Left renal pelvis (tissue), 4 donors: ENCODE data around the gene RAPGEF3. TPM values are rescaled to one million over a fixed set of nuclear protein-coding genes. Genes with fewer than 3 reads are reported as not detected.

ENCODE experiments used
- DNase-seq, 4 donors: peaks; one replicate each; pipeline ENCODE4 v3.0.0-alpha.2; 2013; ENCODE audit warnings: low read depth in 4 of 4, low spot score in 3 of 4
- polyA plus RNA-seq, 4 donors: library from polyadenylated mRNA; unstranded; fragments of 120-200 nt; gene quantifications; one replicate each; pipeline ENCODE4 v1.2.1, GENCODE V29; 2013; ENCODE audit not compliant: insufficient read length in 4 of 4

RAPGEF3 gene
- polyA plus RNA-seq, 4 donors = 10.8 to 115 (median 60.0) TPM

DNA sequence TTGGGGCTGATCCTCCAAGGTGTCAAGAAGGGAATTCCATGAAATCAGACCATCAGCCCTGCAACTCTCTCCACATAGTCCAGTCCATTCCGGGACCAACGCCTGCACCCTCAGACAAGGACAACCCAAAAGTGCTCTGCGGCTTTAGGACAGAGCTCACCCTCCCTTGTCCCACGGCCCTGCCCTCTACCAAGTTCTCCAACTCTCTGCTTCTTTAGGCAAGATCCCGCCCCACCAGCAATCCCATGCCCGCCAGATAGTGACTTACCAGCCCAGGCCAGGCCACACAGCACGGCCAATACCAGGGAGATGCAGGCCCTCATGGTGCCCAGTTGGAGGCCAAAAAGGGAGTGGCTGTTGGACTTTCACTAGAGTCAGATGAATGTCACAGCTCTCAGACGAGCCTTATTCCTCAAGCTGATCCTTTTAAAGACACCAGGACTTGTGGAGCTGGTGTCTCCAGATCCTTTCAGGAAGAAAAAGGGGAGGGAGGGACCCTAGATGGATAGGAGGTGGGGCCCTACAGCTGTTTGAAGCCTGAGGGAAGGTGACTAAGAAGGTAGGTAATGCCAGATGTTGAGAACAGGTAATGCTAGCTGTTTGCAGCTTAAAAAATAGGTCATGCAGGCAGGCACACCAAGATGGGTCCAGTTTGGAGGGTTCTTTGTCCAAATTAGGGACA lies 33.4 kb downstream of the RAPGEF3 start, which contains the start of gene ENDOU:
TSS of gene ENDOU (minus strand) at position 400 of the 682 bp plus-strand sequence. CDS start at position 323, 77 bp downstream.
- no peak for DNase-seq

DNA sequence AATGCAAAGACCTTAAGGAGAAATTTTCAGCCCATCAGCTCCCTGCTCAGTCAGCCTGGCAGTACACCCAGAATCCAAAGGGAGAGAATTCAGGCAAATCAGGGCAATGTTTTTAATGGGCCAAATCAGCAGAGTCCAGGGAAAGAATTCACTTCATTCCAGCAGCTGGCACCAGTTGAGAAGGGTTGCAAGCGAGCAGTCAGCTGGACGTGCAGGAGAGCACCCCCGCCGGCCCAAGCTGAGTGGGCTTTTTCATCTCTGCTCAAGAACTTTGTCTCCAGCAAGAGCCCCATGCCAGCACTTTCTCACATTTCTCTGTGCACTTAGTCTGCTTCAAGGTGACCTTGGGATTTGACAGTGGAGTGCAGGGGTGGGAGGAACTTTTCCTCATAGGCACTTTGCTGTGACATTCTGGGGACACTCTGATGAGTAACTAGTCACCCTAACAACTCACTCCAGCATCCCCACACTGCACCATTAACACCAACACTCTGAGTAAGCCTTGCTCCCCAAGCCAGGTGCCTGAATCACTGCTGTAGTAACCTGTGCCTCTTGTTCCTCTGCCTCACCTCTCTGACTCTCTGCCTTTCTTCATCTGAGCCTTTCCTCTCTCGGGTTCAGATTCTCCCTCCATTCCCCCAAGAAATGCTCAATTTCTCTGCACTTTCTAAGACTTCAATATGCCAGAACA lies 35.6 kb downstream of the RAPGEF3 start:
- no peak for DNase-seq

DNA sequence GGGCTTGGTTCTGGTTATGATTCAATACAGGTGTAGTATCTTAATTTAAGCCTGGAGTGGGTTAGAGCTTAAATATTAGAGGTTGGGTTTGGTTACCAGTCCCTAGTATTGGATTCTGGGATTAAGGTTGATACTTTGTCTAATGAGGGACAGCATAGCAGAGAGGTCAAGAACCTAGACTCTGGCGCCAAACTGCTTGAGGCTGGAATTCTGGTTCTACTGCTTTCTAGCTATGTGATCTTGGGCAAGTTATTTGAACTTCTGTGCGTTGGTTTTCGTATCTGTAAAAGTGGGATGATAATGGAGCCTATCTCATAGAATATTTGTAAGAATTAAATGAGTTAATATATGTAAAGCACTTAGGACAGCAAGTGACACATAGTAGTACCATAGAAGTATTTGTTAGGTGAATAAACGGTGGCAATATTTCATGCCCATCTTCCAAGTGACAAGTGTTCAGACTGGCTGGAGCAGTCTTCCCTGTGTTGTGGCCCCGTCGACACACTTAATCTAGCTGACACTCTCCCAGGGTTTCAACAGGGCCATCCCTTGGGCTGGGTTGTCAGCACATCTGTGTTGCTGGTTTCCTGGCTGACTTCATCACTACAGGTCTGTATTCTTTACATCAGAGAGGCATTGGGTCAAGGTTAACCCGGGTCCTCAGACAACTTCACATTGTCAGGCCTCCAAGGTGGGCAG lies 36.4 kb downstream of the RAPGEF3 start:
- DNase-seq = no peak

DNA sequence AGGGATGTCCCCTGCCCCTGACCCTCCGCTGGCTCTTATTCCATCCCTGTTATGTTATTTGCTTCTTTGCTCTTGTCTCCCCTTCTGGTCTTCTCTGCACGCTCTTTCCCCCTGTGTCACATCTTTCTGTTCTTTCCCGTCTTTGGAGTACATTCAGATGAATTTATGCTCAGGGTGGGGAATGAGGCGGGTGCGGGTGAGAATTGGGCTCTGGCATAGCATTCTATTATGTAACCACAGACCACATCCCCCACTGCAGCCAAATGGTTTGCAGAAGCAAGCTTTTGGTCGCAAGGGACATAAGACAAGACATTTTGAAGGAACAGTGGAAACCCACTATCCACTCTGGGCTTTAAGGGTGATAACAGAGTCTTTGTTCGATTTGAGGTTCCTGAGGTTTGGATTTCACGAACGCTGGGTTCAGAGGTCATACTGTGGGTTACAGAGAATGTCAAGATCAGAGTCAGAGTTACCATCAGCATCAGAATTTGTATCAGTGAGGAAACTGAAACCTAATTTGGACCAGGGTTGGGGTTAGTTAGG lies 37.2 kb downstream of the RAPGEF3 start:
- DNase-seq = no peak

DNA sequence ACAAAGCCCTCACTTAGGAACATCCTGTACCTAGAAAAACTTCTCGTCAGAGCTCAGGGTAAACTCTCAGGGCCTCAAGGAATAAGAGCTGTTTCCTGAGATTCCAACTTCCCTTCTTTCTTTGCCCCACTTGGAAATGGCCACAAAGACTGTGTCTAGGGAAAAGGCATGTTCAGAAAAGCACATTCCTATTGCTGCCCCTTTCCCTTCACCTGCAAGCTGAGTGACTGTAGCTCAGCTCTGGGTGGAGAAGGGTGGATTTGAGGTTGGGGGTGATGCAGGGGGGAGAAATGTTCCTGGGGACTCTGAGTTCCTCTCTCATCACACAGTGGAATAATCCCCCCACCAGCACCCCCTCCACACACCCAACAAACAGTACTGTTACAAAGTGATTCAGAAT lies 40.1 kb downstream of the RAPGEF3 start:
- no peak for DNase-seq

DNA sequence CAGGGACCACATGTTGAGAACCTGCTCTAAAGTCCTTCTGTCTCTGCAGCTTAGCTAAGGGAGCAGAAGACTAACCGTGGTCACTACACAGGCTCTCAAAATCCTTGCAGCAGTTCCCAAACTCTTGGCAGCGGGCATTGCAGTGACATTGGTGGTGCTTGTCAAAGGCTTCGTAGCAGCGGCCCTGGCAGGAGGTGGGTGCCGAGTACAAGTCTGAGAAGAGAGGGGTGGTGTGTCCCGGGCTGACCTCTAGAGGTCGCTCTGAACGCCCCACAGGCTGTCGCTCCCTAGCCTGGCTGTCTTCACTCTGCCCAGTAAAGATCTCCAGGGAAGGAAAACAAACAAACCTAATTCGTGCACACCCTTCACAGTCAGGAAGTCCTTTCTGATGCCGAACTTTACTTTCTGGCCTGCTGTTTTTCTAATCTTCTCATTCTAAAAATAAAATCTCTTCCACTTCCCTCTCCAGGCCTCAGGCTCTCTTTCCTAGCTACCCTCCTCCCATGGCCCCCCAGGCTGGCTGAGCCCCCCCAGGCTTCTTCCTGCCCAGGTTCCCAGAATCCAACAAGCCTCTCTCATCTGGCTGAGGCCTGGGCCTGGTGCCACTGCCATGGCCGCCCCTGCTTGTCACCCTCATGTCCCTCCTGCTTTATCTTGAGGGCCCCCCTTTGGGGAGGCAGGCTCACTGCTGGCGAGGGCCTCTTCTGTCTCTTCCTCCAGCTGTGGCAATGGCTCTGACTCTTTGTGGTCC lies 41.1 kb downstream of the RAPGEF3 start:
- DNase-seq = no peak

DNA sequence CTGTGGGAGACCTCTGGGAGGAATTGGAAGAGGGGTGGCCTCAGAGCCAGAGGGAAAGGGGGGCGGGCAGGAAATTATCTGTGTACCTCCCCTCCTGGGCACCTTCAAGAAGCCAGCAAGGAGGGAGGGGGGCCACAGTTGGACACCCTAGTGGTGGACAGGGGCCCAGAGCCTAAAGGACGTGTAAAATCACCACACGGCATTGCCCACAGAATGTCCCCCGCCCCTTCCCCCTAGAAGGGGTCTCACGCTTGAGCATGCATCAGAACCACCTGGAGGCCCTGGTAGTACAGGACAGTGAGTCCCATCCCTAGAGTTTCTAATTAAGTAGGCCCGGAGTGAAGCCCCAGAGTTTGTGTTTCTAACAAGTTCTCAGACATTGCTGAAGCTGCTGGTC lies 41.6 kb downstream of the RAPGEF3 start:
- DNase-seq = no peak

DNA sequence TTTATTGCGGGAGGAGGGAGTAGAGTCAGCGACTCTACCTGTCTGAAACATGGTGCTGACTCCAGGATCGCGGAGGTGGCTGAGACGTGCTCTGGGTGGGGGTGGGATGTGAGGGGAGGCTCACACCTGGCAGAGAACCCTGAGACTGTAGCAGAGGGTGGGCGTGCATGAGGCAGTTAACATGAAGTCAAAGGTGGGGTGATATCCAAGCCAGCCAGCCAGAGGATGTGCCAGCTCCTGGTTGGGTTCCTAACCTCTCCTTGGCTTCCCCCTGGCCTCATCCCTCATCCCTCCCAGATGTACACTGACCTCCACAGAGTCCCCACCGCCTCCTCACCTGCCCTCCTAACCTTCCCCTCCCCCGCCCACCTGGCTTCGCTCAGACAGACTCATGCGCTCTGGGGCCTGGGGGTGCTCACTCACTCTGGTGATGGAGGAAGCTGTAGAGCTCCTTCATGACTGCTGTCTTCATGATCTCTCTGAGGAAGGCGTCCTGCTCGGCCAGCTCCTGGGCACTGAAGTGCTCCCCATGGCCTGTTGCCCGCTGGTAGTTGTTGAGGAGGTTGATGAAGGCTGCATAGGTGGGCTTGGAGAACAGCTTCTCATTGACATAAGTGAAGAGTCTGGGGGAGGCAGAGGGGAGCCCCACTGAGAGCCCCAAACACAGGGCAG lies 42.7 kb downstream of the RAPGEF3 start:
- DNase-seq = no peak

DNA sequence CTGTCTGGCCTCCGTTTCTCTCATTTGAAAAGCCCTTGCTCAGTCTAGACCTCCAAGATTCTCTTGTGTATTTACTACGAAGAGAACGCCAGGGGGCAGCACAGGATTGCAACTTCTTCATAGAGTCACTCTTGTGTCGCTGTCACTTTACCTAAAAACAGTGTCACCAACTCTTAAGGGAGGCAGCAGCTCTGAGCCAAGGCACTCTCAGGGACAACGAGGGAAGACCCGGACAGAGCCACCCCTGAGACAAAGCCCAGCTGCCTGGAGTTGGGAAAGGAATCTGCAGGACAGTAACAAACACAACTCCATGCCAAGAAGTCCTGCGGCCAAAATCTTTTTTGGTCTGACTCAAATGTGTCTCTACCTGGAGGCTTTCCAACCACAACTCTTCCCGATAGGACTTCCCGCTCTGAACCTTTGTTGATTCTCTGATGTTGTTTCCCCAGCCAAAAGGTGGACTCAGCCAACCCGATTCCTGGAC lies 43.2 kb downstream of the RAPGEF3 start:
- no peak for DNase-seq

DNA sequence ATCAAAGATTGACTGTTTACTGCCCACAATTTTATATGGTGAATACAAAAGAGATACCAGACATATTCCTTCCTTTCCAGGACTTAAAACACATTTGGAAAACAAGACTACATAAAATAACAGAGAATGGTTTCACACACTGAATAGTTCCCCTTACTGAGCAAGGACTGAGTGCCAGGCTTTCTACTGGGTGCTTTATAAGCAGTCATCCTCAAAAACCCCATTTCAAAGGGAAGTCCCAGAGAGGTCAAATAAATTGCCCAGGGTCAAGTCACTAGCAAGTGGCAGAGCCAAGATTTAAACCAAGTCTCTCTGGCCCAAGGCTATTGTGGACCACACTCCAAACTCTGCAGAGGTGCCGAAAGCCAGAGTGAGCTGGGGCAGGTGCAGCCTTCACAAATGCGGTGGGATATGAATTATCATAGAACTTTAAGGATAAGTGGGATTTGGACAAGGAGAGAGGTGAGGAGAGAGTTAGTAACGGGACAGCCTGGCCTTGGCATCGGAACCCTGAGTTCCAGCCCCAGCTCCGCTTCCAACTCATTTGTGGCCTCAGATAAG lies 43.8 kb downstream of the RAPGEF3 start:
- DNase-seq = no peak

DNA sequence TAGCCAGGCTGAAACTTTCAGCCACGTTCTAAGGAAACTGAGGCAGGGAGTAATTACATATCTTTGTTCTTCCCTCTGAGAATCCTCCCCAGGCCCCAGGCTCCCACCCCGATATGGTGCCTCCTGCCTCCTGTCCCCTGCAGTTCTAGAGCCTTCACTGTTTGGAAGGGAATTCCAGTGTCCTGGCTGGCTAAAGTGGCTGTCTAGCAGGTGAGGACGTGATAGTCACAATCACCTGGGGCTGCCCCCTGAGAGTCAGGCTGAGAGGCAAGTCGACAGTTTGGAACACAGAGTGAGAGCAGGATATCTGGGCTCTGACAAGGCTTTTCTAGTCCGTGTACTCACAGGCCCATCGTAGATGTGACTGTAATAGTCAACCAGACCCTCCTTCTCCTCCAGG lies 46.5 kb downstream of the RAPGEF3 start:
- DNase-seq = no peak

DNA sequence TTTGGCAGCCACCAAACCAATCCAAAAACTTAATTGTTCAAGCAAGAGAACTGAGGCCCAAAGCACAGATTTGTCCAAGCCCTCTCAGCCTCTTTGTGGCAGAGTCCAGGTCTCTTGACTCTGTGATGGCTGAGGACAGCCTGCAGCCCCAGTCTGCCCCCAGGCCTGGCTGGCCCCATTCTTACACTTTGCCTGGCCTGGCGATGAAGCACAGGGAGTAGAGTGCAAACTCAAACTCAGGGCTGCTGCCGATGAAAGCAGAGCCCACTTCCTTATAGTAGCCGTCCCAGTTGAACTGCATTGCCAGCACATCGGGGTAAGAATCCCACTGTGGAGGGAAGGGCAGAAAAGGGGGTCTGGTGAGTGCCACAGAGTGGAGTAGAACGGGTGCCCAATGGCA lies 47.2 kb downstream of the RAPGEF3 start:
- DNase-seq = no peak

DNA sequence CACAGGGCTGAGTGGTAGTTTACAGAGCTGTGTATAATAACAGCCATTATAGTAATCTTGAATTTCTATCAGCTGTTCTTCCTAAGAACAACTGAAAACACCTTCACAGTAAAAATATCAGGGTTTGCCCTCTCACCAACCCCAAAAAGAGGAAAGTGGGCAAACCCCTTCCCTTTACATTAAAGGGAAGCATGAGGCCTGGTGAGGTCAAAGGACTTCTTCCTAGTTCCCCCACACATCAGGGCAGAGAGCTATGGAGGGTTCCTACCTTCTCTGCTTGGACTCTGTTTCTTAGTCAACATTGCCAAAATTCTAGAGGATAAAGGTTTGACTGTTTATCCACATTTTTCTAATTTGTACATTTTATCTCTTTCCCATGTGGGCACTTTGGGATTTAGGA lies 48.4 kb downstream of the RAPGEF3 start:
- no peak for DNase-seq

DNA sequence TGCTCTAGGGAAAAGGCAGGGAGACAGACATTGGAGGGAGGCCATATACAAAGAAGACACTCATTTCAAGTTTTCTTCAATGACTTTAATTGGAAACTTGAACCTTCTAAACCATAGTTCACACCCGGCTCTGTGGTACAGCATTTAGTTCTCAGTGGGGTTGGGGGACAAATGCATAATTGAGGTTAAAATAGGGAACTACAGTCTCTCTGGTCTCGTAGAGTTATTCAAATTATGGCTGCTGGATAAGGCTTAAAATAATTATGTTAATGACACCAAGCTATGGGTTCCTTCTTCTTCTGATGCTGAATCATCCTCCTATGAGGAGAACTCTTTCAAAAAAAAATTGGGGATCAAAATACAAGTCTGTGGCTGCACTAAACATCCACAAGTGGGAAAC lies 49.0 kb downstream of the RAPGEF3 start:
- no peak for DNase-seq

DNA sequence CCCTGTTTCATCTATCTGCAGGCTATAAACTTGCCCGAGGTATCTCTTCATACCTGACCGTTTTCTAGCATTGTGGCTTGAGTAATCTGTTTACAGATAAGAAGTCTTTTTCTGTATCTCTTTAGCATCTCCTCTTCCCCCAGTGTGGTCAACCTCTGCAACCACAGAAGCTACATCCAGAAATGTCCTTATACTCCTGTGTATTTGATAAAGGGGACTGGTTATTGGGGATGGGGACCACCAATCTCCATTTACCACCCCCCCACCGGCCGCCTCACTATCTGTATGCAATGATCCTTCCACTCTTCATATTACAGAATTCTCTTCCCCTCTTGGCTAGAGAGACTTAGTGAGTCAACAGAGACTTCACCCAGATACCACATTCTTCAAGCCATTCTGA lies 49.4 kb downstream of the RAPGEF3 start:
- no peak for DNase-seq

DNA sequence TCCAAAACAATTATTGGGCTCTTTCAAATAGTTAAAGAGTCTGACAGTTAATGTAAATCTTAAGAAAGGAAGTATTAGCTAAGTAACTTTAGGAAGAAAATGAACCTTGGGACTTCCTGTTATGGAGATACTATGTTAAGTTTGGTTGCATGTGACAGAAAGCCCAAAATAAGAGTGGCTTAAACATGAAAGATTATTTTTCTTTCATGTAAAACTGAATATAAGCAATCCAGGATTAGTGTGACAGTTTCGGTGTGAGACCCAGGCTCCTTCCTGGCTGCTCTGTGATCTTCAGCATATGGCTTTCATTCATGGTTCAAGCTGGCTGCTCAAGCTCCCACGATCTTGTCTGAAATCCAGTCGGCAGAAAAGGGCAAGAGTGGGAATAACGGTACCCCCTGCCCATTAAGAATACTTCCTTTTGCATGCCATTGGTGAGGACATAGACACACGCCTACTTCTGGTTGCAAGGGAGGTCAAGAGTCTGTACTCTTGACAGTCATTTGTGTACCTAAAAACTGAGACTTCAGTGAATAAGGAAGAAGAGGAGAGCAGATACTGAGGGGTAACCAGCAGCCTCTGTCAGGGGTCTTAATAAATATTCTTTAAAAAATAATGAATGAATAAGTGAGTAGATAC lies 50.7 kb downstream of the RAPGEF3 start:
- no peak for DNase-seq

DNA sequence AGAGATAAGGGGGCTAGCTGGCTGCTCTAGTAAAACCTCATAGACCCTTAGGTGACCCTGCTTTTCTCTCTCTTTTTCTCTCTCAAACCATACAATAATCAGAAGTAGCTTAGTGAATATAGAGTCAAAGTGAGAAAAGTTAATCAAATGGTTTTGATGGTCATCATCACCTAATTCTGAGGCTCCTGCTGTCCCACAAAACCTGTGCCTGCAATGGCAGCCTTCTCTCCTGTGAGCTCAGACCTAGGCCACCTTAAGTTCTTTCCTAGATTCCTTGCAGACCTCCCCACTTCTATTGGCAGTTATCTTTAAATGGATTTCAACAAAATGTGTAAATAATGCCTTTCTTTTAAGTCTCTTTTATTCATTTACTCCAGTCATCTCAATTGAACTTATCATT lies 51.3 kb downstream of the RAPGEF3 start:
- DNase-seq = no peak

DNA sequence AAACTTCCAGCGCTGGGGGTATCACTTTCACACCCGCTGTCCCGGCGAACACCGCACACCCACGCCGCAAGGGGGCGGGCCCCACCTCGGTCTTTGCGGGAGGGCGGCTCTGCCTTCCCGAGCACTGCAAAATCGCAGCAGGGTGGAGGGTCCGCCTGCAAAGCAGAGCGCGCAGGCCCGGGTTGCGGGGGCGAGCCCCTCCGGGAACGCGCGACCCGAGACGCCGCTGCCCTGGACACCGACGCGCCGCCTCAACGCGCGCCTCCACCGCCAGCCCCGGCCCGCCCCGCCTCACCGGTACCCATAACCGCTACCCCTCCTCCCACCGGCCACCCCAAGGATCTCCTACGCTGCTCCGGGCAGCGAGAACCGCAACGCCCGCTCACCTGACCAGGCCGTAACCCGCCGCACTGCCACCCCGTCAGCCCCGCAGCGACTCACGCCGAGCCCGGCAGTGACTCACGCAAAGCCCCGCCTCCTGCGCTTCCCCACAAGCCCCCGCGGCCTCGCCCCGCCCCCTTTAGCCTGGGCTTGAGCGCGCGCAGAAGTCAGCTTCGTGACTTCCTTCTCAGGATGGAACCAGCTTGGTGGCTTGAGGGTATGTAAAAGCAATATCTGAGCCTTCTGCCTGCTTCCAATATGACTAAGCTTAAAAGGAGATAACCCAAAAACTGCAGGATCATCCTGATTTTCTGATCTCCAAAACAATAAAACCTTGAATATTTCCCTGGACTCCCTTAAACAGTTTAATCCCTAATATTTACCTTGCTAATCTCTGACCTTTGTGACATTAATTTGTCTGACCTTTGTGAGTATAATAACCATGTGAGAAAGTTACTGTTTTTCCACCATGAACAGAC lies 52.9 kb downstream of the RAPGEF3 start, which contains the start of gene RPAP3:
TSS of gene RPAP3 (minus strand) at position 465 of the 860 bp plus-strand sequence. CDS start 3,190 bp downstream, outside the sequence.
- DNase-seq = peak; percentile 70 to 90 (median 83)
